ENCODE results near the gene EZR. TPM values are rescaled to one million over a fixed set of nuclear protein-coding genes. Genes with fewer than 3 reads are reported as not detected.

The EZR gene
- total RNA-seq, 1 experiment from 2014 or later: 375 TPM

- no peaks in the 10 kb centered on the region for H3K79me1 ChIP-seq (ENCODE audit: insufficient read depth, low read depth, low read length, poor library complexity, severe bottlenecking)
- no peak overlapping the region for H2BK120ac ChIP-seq (ENCODE audit: low read depth, low read length, poor library complexity, severe bottlenecking)
- Mint-ChIP-seq H3K27me3 (ENCODE audit: low read depth) (peaks cover 3% of the 10 kb centered on the region), H3K4me3 (no peak overlapping the region), H3K27ac (peak overlapping the region in 2 of 3 experiments; percentile 36 to 94; a peak in 3 of 7 replicates), H3K9me3 (no peaks in the 10 kb centered on the region), H3K4me1 (peaks cover 10 to 14% of the 10 kb centered on the region in 2 experiments), H3K36me3 (ENCODE audit: insufficient read depth in 1 of 3, low read depth in 3 of 3) (peaks cover 40 to 60% (median 53%) of the 10 kb centered on the region in 3 experiments; a peak in 6 of 7 replicates)
- H3K4me2 ChIP-seq (ENCODE audit: insufficient read depth, insufficient read length, low read length): no peak overlapping the region
- no peaks in the 10 kb centered on the region for H3K27me3 ChIP-seq (ENCODE audit: insufficient read depth, low read length)
- no peak overlapping the region for H3K56ac ChIP-seq (ENCODE audit: insufficient read length, low read depth, low read length)
- no peak overlapping the region for H3T11ph ChIP-seq (ENCODE audit: low read length)
- H4K5ac ChIP-seq (ENCODE audit: insufficient read length, low read depth, low read length): no peak overlapping the region
- no peak overlapping the region for H3K27ac ChIP-seq (ENCODE audit: insufficient read length, low read depth, low read length)
- H3K79me2 ChIP-seq (ENCODE audit: insufficient read depth, low read length): no peaks in the 10 kb centered on the region
- H3K4me1 ChIP-seq (ENCODE audit: insufficient read depth, low read length): no peaks in the 10 kb centered on the region
- H3K23me2 ChIP-seq (ENCODE audit: insufficient read length, low read depth, low read length, poor library complexity, severe bottlenecking): no peaks in the 10 kb centered on the region
- no peak overlapping the region for H3K9ac ChIP-seq (ENCODE audit: extremely low read depth, insufficient read length, low read length)
- H4K91ac ChIP-seq (ENCODE audit: insufficient read length, low read depth, low read length): no peak overlapping the region
- H4K8ac ChIP-seq (replicated peaks; ENCODE audit: insufficient read length, low read depth, low read length): no peak overlapping the region
- H3K18ac ChIP-seq (ENCODE audit: insufficient read length, low read depth, low read length): no peak overlapping the region
- H3K9me3 ChIP-seq (ENCODE audit: control insufficient read depth, low read depth, low read length): no peaks in the 10 kb centered on the region
- no peak for TF ChIP-seq CTCF (conservative IDR thresholded peaks at IDR 0.05)
- no peak overlapping the region for H2BK5ac ChIP-seq (ENCODE audit: insufficient read length, low read length)
- no peak for DNase-seq
- WGBS (ENCODE audit: extremely low coverage, insufficient read length, low lambda C conversion rate): no CpG with 5 or more reads among the region's 9 CpGs
- H2BK12ac ChIP-seq (ENCODE audit: insufficient read length, low read depth, low read length): no peak overlapping the region
- H2BK20ac ChIP-seq (ENCODE audit: low read depth, low read length, poor library complexity, severe bottlenecking): no peak overlapping the region
- no peak overlapping the region for H2AK5ac ChIP-seq (ENCODE audit: insufficient read length, low read length)
- no peak overlapping the region for H2AFZ ChIP-seq (ENCODE audit: low read length)
- no peak overlapping the region for H2BK15ac ChIP-seq (ENCODE audit: low read depth, low read length)
- H3K23ac ChIP-seq (ENCODE audit: insufficient read length, low read depth, low read length): no peak overlapping the region
- no peaks in the 10 kb centered on the region for H4K20me1 ChIP-seq (ENCODE audit: control insufficient read depth, insufficient read depth, insufficient read length)
- no peak overlapping the region for H3K14ac ChIP-seq (ENCODE audit: insufficient read depth, low read length)
- no peak overlapping the region for H3K4ac ChIP-seq (ENCODE audit: low read depth, low read length)
These were observed 54.2 kb downstream of the EZR start for GRCh38 chr6:158764926-158765325.
